Stimulated activated CD8-positive, alpha-beta memory T cell treated with anti-CD3 and anti-CD28 coated beads, Interleukin-7, amount 100 ng/mL, for 4 hours (primary cell): ENCODE measurements around the gene NCS1.
"Not testable (repeated sequence)": the region's sequence is repeated elsewhere in the genome, so short reads cannot be mapped to it uniquely, and the experiment has no call there.

Source experiments
- DNase-seq, 2 donors: peaks; one replicate each; pipeline ENCODE4 v3.0.0-alpha.2; 2020; ENCODE audit warnings: low read depth in 2 of 2

The NCS1 gene

GRCh38 chr9:130262771-130263170 is 90.6 kb downstream of the NCS1 start:
- no peak for DNase-seq

GRCh38 chr9:130263601-130264413 is 91.6 kb downstream of the NCS1 start:
- no peak for DNase-seq

GRCh38 chr9:130264414-130265350 is 92.5 kb downstream of the NCS1 start:
- DNase-seq: no peak

DNA sequence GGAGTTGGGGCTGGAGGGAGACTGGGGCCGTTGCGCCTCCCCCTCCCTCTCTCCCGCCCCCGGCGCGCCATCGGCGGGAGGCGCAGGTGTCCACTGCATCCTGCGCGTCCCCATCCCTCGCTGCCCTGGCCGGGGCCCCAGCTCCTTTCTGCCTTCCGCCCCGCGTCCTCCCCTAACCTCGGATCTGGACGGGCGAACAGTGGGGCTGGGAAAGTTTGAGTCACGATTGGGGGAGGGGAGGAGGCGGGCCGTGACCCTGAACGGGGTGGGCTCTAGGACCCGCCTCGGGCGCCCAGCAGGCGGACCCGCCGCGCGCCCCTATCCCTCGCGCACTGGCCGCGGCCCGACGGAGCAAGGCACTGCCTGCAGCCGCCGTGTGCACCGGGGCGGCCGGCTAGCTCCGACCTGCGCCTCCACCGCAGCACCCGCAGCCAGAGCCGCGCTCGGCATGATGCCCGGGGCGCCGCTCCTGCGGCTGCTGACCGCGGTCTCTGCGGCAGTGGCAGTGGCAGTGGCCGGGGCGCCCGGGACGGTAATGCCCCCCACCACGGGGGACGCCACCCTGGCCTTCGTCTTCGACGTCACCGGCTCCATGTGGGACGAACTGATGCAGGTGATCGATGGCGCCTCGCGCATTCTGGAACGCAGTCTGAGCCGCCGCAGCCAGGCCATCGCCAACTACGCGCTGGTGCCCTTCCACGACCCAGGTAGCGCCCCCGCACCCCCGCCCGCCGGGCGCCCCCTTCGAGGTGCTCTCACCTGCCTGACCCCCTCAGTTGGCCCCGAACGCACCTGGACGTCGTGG is 93.4 kb downstream of the NCS1 start, which contains the start of gene HMCN2:
HMCN2 (plus strand) TSS at position 330 of the 805 bp plus-strand sequence; CDS start at position 449, 119 bp downstream.
- no peak for DNase-seq

DNA sequence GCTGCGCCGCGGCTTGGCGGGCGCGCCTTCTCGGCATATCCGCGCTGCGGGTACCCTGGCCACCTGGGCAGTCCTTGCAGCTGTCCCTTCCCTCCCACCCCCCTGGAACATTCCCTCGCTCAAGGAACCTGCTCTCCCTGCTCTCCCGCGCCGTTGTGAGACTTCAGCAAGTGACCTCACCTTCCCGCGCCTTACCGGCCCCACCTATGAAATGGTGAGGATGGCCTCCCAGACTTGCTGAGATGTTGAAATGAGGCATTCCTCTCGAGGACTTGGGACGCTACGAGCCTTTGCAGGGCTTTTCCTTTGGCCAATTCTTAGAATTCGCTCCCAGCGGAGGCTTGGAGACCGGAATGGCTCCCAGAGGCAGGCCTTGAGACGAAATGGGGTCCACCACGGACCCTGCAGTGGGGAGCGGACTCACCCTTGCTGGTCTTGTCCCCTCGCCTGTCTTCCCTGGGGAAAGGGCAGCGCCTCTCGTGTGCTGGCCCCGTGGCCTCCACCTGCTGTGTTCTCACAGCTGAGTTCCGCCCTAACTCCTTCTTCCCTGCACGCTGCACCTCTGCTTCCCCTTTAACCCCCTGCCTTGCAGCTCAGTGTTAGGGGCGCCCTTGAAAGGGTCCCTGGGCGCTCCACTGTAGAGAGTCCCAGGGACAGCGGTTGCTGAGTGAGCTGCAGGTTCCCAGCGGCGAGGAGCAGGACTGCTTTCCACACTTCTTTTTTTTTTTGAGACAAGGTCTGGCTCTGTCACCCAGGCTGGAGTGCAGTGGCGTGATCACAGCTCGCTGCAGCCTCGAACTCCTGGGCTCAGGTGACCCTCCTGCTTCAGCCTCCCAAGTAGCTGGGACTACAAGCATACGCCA is 94.3 kb downstream of the NCS1 start:
- DNase-seq: no peak

DNA sequence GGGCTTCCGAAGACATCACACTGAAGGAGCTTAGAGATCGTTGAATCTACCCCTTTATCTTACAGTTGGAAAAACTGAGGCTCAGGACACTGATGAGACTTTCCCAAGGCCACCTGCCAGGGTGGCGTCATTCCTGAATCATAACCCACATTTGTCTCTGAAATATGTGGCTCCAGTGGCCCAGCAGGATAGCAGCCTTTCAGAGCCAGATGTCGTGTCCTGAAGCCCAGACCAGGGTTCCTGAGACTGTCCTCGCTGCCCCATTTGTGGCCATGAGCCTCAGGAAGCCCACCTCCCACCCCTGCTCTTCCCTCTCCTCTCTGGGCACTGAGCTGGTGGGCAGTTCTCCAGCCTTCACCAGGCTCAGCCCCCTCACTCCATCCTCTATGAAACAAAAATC is 95.7 kb downstream of the NCS1 start:
- DNase-seq: no peak

GRCh38 chr9:130268521-130269211 is 96.5 kb downstream of the NCS1 start:
- no peak for DNase-seq

DNA sequence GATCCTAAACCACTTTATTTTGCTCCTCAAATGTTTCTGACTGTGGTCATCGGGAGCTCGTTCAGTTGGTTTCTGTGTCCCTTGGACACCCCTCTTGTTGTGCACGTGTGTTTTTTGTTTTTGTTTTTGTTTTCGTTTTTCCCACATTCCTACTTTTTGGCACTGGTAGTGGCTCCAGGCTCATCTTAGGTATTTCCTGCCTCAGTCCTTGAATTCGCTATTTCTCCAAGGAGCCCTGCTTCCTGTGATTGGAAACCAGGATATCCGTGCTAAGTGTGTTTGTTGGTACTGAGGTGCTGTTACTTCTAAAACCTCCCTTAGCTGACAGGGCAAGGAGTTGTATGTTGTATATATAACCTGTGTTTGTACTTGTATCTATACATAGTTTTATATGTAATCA is 99.3 kb downstream of the NCS1 start:
- no peak for DNase-seq

- no peak for DNase-seq
Observed at GRCh38 chr9:130275156-130275555, 103.0 kb downstream of the NCS1 start.

- no peak for DNase-seq
Observed at GRCh38 chr9:130276121-130276520, 103.9 kb downstream of the NCS1 start.

GRCh38 chr9:130276955-130277354 is 104.8 kb downstream of the NCS1 start:
- no peak for DNase-seq

GRCh38 chr9:130277525-130277924 is 105.3 kb downstream of the NCS1 start:
- not testable (repeated sequence) for DNase-seq

GRCh38 chr9:130283539-130284248 is 111.5 kb downstream of the NCS1 start:
- no peak for DNase-seq

DNA sequence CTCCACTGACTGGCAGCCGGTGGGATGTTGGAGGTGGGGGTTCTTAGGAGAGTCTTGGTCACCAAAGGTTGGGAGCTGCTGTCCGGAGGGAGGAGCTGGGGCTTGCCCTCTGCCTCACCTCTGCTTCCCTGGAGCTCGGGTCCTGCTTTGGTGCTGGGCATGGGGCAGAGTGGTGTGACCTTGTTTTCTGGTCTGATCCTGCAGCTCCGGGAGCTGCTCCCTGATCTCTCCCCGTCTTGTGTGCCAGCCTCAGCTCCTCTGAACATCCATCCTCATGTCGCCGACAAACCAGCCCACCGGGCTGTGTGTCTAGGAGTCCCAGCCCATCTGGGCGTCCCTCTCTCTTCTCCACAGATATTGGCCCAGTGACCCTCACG is 112.0 kb downstream of the NCS1 start:
- DNase-seq: no peak

DNA sequence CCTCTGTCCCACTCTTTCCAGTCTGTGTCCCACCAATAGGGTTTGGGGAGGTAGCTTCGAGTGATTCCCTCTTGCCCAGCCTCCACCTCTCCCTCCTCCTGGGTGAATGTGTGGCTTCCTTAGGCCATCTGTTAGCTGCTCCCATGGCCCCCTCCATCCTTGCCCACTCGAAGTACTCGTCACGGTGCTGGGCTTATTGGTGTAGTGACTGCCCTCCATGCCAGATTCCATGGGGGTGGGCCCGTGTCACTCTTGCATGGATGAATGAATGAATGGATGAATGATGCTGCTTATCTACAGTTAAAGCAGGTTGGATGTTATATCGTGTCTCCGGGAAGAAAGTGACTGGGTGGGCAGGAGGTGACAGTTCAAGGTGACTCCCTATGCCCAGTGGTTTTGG is 112.5 kb downstream of the NCS1 start:
- no peak for DNase-seq

GRCh38 chr9:130285271-130285670 is 113.1 kb downstream of the NCS1 start:
- DNase-seq: no peak

- DNase-seq: no peak
Observed at GRCh38 chr9:130286072-130286770, 114.0 kb downstream of the NCS1 start.
